HG02973 (cell line): ENCODE measurements around the gene MNAT1.
A peak's percentile ranks its signal among the peaks of the same experiment; 100 is the strongest.
"Not testable (repeated sequence)": the region's sequence is repeated elsewhere in the genome, so short reads cannot be mapped to it uniquely, and the experiment has no call there.

Experiments used
- ATAC-seq: cut with Tn5 transposase; IDR thresholded peaks from one replicate; pipeline ENCODE4 v1.9.1; 2021; ENCODE audit warnings: moderate library complexity; ENCODE audit not compliant: unreplicated experiment

The MNAT1 gene

DNA sequence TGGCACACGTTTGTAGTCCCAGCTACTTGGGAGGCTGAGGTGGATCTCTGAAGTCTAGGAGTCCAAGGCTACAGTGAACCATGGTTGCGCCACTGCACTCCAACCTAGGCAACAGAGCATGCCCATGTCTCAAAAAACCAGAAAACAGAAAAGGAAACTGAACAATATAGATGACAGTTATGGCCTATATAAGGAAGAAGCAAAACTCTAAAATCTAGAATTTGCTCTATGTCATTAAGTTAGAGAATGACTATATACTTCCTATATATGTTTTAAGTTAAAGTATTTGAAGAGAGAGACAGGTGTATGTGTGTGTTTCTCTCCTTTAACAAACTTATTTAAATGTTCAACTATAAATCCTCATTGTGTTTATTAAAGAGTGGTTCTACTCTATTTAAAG is 65.8 kb downstream of the MNAT1 start:
- ATAC-seq: no peak

DNA sequence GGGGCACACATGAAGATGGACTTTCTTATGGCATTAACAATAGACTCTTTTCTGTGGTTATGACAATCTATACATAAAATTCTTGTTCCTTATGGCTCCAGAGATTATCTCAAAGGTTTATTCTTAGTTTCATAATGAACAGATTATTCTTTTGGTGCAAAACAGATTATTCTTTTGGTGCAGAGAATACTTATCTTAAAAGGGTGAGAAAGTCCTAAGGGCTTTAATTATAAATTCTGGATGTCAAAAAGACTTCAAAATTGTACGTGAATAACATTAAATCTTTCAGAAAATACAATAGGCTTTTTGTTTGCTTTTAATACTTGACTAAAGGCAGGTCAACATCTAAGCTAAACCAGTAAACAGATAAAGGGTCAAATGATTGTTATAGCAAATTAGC is 69.3 kb downstream of the MNAT1 start:
- ATAC-seq: no peak

DNA sequence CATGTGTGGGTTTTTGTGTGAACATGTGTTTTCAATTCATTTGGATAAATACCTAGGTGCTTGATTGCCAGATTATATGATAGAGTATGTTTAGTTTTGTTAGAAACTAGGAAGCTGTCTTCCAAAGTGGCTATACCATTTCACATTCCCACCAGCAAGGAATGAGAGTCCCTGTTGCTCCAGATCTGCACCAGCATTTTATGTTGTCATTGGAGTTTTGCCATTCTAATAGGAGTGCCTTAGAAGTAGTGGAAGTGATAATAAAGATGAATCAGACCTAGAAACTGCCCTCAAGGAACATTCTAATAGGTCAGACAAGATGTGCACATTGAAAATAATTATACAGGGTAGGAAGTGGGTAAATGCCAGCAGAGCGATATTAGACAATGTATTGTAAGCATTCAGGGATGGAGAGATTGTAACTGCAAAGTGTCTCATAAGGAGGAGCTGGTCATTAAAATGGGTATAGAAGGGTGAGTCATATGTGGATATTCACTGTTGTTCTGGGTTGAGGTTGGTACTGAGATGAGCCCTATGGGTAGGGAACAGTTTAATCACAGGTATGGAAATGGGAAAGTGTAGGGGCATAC is 71.4 kb downstream of the MNAT1 start:
- ATAC-seq: no peak

DNA sequence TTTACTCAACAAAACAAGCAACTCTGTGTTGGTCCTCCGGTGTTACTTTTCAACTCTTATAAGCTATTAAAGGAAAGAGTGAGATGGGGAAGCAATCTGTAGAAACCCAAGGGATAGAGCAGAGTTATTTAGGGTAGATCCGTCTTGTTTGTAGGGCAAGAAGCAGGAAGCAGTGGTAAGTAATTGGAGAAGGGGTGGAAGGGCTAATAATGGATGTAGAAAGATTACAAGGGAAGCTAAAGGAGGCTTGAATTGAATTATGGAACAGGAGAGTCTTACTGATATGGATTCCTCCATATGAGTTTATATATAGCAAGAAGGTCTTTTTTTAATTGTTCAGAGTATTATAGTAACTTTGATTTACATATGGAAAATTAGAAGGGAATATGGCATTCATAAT is 72.7 kb downstream of the MNAT1 start:
- ATAC-seq: no peak

DNA sequence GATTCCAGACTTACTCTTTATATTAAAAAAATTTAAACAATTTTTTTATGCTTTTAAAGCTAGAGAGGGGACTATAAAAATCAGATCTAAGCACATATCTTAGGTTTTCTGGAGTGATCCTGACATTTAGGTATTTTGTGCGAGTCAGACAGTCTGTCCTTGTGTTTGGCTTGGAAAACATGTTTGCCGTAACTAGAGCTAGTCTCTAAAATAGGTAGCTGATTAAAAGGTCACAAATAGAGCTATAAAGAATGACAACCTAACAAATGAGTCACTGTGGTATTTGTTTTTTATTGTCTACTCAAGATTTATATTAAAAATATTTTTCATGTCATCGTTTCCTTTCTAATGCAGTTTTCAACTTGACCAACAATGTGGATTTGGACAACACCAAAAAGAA is 73.4 kb downstream of the MNAT1 start:
- ATAC-seq: no peak

DNA sequence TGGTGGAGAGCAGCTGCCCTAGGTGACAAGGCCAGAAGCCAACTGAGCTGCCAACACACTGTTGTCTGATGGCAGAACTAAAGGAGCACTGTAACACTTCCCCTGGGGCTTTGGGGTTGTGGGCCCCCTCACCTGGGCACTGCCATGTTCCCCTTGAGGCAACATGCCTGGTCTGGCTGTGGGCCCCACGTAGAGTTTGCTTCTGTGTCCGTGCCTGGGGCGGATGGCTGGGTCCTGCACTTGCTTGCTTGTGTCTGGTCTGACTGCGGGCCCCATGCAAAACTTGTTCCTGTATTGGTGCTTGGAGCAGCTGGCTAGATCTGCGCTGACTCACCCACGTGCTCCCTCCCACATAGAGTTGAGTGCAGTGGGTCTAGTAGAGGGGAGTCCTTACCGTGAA is 78.4 kb downstream of the MNAT1 start:
- no peak for ATAC-seq

DNA sequence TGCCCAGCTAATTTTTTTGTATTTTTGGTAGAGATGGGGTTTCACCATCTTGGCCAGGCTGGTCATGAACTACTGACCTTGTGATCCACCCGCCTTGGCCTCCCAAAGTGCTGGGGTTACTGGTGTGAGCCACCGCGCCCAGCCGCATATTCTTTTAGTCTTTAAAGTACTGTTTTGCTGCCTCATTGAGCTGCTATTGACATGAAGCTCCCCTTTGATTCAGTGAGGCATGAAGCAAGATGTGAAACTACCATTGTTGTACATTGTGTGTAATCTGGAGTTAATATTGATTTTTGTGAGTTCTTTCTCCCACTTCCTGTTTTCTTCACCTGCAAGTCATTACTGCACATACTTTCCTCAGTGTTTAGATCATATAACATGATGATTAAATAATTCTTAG is 80.8 kb downstream of the MNAT1 start:
- peak; percentile 90 for ATAC-seq

DNA sequence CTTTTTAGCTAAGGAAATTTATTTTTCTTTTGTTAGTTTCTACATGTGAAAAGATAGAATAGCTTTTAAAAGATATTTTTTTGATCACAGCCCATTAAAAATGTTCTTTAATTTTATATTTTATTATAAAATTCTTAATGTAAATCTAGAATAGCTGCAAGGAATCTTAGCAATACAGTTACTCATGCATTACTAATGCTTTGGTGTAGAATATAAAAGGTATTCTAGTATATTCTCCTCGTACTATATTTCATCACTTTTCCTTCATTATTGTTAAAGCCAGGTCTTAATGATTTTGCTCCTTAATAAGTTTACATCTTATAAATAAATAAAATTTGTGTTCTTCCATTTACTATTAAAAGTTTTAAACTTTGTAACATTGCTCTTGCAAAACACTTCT is 82.6 kb downstream of the MNAT1 start:
- no peak for ATAC-seq

DNA sequence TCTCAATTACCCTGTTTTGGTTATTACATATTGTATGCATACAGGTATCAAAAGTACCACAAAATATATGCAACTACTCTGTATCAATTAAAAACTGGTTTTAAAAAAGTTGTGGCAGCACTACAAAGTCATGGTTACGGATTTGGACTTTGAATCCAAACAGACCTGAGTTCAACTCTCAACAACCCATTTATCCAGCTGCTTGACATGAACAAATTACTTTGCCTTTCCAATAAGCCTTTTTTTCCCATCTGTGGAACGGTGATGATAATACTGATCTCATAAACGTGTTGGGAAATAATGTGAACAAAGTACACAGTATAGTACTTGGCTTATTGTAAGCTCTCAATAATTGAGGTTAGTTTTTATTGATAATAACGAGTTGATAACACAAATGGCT is 85.0 kb downstream of the MNAT1 start:
- ATAC-seq: no peak

DNA sequence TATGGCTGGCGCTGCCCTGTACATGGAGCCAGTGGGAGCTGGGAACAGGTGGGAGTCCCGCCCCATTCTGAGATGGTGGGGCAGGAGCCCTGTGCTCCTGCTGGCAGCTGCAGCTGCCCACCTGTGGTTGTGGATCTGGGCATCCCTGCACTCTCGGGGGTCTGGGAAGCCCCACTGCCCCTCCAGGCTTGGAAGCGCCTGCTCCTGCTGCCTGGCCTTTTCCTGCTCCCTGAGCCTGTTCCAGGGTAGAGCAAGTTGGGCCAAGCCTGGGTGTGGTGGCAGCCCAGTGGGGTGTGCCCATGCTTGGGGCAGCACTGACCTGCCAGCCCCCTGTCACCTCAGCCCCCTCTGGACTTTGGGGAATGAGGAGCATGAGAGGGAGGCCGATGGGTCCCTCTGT is 104.0 kb downstream of the MNAT1 start:
- ATAC-seq: no peak

DNA sequence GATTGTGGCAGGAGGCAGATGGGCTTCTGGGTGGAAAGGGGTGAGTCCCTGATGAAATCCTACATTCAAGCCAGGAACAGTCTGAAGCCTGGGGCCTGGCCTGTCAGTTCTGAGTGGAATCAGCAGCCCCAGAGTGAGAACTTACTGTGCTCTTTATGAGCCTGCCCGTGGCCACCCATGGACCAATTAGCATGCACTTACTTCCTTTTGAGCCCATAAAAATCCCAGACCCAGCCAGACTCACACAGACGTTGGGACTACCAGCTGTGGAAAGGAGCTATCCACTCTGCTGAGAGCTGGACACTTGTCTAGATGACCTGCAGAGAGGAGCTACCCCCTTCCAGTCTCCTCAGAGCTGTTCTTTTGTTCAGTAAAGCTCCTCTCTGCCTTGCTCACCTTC is 104.5 kb downstream of the MNAT1 start:
- ATAC-seq: no peak

DNA sequence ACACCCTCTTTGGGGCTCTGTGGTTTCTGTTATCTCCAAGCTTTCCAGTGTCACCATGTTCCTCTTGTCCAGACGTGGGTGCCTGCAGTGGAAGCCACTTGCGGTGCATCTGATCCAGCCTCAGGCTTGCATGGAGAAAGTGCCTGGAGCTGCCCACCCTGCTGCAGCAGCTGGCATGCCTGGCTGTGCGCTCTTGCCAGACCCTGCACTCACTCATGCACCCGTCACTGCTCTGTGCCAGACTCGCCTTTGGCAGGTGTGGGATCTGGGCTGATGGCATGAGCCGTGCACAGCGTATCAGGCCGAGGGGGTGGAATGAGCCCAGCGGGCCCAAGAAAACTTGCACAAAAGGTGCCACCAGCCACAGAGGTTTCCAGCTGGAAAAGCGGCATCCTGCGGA is 105.1 kb downstream of the MNAT1 start:
- ATAC-seq: no peak

DNA sequence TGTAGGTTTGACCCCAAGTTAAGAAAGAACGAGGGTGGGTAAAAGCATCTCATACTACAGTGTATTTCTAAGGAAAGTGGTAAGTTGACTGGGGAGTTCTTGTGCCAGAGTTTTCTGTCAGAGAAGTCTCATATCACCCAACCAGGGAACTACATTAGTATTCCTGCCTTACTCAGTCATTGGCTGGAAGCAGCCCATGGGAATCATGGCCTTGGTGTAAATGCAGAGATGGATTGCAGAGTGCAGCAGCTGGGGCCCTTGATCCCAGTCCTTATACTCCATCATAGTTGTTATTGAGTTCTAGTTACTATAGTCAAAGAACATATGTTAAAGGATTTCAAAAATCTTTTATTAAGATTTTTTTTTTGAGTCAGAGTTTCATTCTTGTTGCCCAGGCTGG is 105.8 kb downstream of the MNAT1 start:
- no peak for ATAC-seq

DNA sequence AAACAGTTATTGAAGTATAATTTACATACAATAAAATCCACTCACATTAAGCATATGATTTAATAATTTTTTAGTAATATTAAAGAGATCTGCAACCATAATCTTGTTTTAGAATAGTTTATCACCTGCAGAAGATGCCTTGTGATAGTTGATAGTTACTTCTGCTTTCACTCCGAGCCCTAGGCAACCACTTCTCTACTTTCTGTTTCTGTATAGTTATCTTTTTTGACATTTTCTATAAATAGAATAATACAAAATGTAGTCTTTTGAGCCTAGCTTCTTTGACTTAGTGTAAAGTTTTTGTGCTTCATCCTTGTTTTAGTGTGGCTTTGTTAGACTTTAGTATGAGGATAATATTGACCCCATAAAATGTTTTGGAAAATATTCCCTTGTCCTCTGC is 111.0 kb downstream of the MNAT1 start:
- peak; percentile 97 for ATAC-seq

DNA sequence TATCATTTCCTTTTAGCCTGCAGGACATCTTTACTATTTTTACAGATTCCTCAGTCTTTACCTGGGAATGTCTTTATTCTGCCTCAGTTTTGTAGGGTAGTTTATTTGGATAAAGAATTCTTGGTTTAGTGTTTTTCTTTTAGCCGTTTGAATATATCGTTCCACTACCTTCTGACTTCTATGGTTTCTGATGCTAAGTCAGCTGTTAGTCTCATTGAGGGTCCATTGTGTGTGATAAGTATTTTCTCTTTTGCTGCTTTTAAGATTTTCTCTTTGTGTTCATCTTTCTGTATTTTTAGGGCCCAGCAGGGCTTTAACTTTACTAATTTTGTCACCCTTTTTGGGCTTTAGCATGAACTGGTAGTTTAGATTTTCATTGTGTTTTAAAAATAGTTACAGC is 113.5 kb downstream of the MNAT1 start:
- no peak for ATAC-seq

DNA sequence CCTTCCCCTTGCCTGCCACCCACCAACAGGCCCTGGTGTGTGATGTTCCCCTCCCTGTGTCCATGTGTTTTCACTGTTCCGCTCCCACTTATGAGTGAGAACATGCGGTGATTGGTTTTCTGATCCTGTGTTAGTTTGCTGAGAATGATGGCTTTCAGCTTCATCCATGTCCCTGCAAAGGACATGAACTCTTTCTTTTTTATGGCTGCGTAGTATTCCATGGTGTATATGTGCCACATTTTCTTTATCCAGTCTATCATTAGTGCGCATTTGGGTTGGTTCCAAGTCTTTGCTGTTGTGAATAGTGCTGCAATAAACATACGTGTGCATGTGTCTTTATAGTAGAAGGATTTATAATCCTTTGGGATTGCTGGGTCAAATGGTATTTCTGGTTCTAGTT is 117.1 kb downstream of the MNAT1 start:
- not testable (repeated sequence) for ATAC-seq

DNA sequence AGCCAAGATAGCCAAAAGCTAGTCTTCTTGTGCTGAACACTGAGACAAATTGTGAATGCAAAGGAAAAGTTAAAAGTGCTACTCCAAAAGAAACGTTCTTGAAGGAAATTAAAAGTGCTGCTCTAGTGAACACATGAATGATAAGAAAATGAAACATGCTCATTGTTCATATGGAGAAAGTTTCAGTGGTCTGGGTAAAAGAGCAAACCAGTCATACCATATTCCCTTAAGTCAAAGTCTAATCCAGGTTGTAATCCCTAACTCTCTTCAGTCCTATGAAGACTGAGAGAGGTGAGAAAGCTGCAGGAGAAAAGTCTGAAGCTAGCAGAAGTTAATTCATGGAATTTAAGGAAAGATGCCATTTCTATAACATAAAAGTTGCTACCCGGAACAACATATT is 121.5 kb downstream of the MNAT1 start:
- ATAC-seq: no peak

DNA sequence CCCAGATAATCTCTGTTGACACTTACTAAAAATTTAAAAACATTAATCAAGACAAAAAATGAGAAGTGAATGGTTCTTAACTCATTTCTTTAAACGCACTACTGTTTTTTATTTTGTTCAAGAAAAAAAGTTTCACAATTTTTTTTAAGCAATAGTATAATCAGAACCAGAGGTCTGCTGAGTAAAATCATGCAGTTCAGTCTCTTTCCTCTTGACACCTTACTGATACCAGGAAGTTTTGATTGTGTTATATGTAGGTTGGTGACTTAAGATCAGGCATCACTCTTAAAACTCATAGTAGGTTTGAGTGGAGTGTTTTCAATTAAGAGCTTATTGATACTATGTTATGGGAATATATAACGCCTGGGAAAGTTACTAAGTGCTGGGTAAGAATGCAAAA is 125.0 kb downstream of the MNAT1 start:
- ATAC-seq: no peak

DNA sequence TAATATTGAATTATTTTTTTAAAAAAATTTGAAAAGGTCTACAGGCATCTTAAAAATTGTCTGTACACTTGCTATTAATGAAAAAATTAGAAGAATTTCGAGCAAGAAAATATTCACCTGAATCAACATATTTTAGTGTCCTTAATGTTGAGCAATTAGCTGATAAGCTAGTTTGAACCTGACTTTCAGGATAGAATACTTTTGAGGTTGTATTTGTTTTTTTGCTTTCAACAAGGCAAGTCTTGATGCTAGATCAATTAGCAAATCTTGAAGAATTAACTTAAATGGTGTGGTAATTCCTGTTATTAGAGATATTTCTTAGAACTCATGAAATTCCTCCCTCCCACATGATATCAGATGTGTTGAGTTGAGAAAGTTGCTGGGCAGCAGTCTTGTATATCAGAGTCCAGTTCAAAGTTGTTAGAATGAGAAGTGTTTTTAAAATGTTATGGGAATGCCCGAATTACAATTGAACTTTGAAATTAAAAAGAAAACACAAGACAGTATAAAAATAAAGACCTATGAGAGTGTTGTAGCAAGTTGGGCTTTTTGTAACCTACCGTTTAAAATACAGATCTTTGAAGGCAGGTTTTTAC is 127.1 kb downstream of the MNAT1 start:
- ATAC-seq: no peak

DNA sequence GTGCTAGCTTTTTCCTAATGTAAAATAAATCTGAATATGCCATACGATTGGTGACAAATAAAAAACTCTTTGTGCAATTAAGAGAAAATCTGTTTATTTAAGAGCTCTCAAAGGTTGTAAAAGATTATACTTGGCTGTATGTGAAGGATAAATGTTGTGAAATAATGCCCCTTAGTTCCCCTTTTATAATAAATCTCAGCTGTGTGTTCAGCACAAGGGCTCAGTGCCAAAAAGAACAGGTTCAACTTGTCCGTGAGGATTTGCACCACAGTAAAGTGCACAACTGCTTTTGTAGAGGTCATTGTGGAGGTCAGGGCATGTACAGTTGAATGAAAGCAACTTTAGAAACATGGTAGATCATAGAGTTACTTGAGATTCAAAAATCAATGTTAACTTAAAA is 127.7 kb downstream of the MNAT1 start:
- ATAC-seq: no peak

DNA sequence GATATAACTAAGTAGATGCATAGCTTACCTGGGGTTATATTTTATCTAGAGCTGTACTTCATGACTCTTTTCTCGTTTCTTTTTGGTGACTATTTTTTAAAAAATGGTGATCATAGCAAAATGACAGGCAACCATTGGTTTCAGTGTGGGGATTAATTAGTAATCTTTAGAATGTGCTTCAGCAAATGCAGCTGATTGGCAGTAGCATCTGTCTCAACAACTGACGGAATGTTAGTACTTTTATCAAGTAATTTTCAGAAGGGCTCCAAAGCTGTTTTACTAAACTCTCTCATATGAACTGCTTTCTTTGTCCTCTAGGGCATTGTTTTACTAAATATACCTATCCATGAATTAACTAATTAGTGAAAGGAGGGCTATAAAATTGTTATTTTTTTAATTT is 128.7 kb downstream of the MNAT1 start:
- no peak for ATAC-seq

DNA sequence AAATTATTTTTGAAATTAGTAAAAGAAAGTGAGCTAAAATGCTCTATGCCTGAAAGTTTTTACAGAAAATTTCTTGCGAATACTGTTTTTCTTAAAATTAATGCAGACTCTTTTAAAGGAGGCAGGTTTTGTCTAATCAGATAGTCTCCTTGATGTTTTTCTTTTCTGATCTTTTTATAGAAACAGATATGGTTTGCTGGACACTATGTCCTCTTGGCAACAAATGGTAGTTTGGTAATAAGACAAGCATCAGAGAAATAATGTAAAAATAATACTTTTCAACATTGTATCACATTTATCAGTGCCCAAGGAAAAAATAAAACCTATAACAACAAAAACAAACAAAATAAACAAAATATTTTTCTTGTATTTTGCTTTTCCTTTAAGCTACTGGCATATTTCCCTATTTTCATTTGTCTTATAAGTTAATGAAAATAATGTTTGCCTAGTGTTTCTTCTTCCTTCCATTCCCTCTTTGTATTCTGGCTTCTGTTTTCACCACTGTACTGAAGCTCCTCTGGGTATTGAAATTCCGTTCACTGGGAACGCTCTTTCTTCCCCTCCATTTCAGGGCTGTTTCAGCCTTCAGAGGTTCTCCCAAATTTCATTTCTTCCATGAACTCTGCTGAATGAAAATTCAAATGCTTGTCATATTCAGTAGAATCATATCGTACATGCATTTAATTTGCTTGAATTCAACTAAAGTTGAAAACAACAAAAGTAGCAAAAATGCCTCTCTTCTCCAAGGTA is 131.0 kb downstream of the MNAT1 start:
- ATAC-seq: no peak
